Activated CD4-positive, alpha-beta T cell treated with anti-CD3 and anti-CD28 coated beads, Interleukin-10, Interleukin-2, amounts not matched to agents 100 ng/mL and 50 ng/mL, durations not matched to agents 16 hours and 8 hours (primary cell): Measurements from ENCODE around the gene KRT36.

Experiments
- DNase-seq: peaks from one replicate; pipeline ENCODE4 v3.0.0-alpha.2; 2020

The KRT36 gene

DNA sequence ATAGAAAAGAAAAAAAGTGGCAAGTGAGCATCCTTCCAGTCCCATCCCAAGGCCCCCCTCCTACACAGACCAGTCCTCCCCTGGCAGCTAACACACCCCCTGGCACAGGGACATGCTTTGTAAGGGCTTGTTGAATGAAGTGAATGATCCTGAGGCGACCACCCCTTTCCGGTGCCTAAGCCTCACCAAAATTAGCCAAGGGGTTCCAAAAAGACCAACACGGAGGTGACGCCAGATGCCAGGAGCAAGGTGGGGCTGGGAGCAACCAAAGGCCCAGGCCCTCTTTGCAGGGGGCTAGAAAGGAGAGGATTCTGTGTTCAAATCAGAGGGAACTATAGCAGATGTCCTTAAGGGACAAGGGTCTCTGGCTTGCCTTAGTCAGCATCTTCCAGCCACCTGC is 14.3 kb downstream of the KRT36 start:
- no peak for DNase-seq

GRCh38 chr17:41474863-41475262 is 14.8 kb downstream of the KRT36 start:
- DNase-seq: no peak

DNA sequence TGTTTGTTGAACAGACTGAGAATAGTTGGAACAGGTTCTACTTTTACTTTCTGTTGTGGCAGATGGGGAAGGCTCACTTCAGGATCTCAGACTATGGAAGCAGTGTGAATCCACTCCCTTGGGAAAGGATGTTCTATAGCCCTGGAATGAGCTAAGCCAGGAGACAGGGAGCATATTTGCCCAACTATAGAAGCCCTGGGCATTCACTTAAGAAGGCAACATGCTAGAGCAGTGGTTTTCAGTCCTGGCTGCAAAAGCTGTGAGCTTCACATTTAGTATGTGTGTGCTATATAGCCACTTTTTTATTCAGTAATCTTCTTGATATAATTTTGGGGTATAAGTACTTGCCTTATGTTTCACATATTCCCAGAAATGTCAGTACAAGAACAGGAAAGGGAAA is 21.4 kb downstream of the KRT36 start:
- no peak for DNase-seq

- no peak for DNase-seq
Measured at GRCh38 chr17:41467561-41467960, 22.1 kb downstream of the KRT36 start.

DNA sequence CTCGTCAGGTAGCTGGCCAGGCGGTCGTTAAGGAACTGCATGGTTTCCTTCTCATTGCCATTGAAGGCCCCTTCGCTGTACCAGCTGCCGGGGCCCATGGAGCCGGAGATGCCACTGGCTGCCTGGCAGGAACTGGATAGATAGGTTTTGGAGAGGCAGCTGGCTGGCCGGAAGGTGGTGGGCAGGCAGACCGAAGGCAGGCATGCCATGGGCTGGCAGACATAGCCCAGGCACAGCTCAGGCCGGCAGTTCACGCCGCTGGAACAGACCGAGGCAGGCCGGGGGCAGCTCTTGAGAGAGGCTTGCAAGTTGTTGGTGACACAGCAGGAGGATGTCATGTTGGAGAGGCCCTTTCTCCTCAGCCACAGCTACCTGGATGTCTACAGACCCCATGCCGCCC is 22.7 kb downstream of the KRT36 start, which contains the start of gene KRT32:
KRT32 (minus strand) TSS at position 399 of the 400 bp plus-strand sequence; CDS start at position 338, 61 bp downstream.
- DNase-seq: no peak

DNA sequence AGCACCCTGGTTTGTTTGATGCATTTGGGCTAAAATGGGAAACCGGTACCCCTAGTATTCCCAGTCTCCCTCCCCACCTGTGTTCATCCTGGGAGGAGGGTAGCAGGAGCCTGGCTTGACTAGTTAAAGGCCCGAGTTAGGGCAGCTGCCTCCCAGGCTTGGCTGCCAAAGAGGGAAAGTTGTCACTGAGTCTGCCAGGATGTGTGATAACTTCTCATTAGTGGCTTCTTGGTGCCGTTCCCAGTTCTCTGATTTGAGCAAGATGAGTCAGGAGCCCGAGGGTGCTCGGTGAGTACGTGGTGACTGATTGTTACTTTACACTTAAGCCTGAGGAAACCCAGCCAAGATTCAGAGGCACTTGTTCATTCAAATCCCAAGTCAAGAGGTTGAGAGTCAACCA is 25.0 kb downstream of the KRT36 start:
- no peak for DNase-seq

DNA sequence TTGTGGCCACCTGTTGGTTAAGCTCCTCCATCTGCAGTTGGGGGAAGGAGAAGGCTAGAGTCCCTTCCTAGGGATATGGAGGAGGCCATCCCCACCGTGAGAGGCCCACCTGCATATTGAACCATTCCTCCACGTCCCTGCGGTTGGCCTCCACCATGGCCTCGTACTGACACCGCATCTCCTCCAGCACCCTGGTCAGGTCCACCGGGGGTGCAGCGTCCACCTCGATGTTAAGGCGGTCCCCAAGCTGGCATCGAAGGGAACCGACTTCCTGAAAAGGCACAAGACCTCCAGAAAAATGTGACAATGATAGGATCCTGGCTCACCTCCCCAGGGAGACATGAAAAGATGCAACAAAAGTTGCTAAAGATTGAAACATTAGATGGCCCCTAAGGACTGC is 25.5 kb downstream of the KRT36 start:
- no peak for DNase-seq

DNA sequence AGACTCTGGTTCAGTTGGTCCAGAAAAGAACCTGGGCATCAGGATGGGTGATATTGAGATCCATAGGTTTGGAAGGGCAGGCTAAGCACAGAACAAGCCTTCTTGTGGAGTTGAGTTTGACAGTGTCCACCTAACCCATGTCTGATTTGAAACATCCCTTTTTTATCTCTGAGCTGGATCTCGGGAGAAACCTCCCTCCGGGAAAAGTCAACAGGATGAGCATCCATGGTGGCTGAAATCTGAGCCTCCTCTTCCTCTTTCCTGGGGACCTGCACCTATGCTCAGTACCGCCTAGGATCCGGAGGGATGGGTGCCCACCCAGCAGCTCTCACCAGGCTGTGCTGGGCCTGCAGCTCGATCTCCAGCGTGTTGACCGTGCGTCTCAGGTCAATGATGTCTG is 26.0 kb downstream of the KRT36 start:
- DNase-seq: no peak

- DNase-seq: no peak
Measured at GRCh38 chr17:41462705-41463104, 27.0 kb downstream of the KRT36 start.

GRCh38 chr17:41457676-41458075 is 32.0 kb downstream of the KRT36 start:
- no peak for DNase-seq

- no peak for DNase-seq
Measured at GRCh38 chr17:41456204-41456603, 33.5 kb downstream of the KRT36 start.

- DNase-seq: no peak
Measured at GRCh38 chr17:41455236-41455635, 34.5 kb downstream of the KRT36 start.

DNA sequence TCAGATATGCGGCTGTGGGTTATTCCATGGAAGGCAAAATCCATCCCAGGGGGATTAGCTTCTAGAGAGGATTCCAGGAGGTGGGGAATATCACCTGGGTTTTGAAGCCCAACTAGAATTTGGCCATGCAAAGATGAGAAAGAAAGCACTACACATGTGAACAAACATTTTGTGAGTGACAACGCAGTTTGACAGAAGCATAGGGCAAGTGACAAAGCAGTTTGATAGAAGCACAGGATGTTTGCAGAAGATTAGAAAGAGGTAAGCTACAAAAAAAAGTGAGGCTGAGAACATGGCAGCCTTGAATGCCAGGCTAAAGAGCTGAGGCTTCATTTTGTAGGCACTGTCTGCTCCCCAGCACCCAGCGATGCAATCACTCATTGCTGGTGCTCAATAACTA is 36.6 kb downstream of the KRT36 start:
- DNase-seq: no peak

GRCh38 chr17:41452281-41452680 is 37.4 kb downstream of the KRT36 start:
- no peak for DNase-seq

- no peak for DNase-seq
Measured at GRCh38 chr17:41451154-41451728, 38.5 kb downstream of the KRT36 start.

DNA sequence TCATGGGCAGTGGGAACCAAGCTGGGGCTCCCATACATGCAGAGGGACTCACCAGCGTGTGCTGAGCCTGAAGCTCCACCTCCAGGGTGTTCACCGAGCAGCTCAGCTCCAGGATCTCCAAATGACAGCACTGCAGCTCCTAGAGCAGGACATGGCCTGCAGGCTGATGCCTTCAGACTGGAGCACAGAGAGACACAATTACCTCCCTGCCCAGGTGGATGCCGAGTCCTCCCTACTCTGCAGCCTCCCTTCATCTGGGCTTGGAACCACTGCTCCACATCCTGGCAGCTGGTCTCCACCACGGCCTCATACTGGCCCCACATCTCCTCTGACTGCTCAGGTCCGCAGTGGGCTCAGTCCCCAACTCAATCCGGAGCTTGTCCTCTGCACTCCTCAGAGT is 40.7 kb downstream of the KRT36 start:
- DNase-seq: no peak

- DNase-seq: no peak
Measured at GRCh38 chr17:41448506-41448905, 41.2 kb downstream of the KRT36 start.

DNA sequence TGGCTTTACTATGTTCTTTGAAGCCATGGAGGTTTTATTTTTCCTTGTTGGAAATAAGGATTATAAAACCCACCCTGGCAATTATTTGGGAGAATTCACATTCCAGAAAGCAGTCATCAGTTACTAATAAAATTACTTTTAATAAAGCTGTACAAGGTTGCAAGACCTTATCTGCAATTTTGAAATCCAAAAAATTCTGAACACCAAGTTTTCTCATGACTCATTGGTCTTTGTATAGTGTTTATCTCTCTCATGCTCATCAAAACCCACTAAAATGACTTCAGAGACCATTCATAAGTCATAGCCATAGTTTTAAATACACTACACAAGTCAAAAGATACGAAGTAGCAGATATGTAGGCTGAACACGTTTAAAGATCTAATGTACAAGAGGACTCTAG is 42.9 kb downstream of the KRT36 start:
- no peak for DNase-seq

DNA sequence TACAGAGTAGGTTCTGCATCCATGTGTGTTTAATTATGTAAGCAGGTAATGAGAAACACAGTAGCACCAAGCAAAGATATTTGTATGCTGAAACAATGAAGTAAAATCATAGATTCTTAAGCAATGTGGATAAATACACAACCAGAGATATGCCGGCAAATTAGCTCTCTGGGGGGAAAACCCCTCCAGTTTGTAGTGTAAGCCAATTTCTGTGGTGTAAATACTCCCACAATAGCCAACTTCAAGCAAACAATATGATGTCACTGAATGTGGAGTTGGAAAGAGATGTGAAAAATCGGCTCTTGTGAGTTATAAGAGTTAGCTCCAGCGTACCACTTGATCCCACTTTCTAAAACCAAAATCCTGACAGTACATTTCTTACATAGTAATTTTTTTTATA is 45.1 kb downstream of the KRT36 start:
- no peak for DNase-seq

GRCh38 chr17:41444186-41444585 is 45.5 kb downstream of the KRT36 start:
- DNase-seq: no peak

DNA sequence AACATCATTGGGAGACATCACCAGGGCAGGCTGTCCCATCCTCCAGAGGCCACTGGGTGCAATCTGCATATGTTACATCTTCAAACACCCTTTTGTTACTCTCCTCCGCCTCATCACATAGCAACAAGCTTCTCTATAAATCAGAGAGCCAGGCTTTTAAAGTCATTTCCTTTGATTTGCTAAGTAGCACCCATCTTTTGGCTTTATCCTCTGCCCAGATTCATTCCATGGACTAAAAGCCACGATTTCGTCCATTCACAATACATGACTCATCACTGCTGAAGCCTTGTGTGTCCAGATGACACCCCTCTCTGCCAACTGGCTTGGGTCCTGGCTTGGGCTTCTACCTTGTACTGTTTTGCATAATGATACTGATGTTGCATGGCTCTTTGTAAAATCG is 47.0 kb downstream of the KRT36 start:
- no peak for DNase-seq

DNA sequence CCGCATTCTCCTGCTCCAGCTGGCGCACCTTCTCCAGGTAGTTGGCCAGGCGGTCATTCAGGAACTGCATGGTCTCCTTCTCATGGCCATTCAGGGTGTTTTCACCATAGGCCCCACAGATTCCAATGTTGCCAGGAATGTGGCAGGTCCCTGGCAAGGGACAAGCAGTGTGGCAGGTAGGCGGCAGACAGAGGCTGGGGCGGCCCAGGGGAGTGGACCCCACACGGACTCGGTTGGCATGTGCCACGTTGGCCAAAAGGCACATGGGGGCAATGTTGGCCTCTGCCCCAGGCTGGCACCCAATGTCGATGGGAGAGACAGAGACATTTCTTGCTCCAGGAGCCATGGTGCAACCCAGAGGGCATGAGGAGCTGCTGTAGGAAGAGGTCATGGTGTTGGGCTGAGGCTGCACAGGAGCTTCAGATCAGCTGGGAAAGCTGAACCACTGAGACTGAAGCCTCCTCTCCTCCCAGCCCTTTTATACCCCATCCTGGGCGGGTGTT is 49.1 kb downstream of the KRT36 start, which contains the start of gene KRT38:
KRT38 (minus strand) TSS at position 453 of the 503 bp plus-strand sequence; CDS start at position 391, 62 bp downstream.
- no peak for DNase-seq

GRCh38 chr17:41439375-41439774 is 50.3 kb downstream of the KRT36 start:
- no peak for DNase-seq

DNA sequence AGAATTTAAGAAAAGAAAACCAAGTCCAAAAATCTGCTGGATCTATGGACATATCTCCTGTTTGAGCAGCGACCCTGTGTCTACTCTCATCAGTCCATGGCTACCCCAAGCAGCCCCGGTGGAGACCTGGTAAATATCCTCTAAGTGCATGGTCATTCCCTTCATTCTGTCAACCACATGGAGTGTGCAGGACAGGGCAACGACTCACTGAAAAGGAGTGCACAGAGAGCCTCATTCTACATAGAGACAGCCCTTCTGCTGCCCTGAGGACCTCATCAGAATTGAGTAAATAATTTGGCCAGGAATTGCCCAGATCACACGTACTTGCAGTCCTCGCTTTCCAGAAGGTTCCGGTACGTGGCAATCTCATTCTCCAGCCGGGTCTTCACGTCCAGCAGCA is 51.9 kb downstream of the KRT36 start:
- DNase-seq: no peak

DNA sequence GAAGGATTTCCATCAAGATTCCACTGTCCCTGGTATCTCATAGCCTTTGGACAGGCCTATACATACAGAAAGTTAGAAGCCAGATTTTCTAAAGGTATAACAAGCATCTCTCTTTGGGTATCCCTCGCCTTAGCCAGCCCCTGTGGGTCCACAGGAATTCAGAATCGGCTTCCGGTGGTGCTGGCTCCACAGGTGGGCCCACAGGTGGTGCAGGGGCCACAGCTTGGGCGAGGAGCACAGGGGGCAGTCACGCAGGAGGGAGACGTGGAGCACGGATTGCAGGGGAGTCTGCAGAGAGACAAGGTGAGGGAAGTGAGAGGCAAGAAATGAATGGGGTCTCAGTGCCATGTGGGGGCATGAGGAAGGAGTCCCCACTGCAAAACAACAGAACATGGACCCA is 52.5 kb downstream of the KRT36 start:
- no peak for DNase-seq
